ENCODE data around the gene ZACN.
A peak's percentile ranks its signal among the peaks of the same experiment; 100 is the strongest.

DNA sequence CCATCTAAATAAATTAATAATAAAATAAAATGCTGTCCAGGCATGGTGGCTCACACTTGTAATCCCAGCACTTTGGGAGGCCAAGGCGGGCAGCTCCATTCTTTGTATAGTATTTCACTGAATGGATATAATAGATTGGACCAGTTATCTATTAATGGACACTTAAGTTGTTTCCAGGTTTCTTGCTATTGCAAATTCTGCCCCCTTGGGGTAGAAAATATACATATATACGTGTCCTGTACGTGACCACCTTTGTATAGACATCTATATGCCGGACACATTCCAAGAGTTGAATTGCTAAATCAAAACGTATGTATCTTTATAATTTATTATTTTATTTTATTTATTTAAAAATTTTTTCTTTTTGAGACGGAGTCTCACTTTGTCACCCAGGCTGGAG is 28.5 kb downstream of the ZACN start:
- TF ChIP-seq RAD21 (IDR thresholded peaks at IDR 0.05; ENCODE audit: low read depth) (0 out of 2 replicates have a peak, but pooled peaks have one; percentile 8), CEBPB (IDR thresholded peaks at IDR 0.05) (no peak), YY1 (IDR thresholded peaks at IDR 0.05; ENCODE audit: low read depth) (no peak), EP300 (IDR thresholded peaks at IDR 0.05; ENCODE audit: borderline replicate concordance) (no peak), EGR1 (IDR thresholded peaks at IDR 0.05) (no peak), FOXM1 (IDR thresholded peaks at IDR 0.05; ENCODE audit: borderline replicate concordance, low read depth) (no peak), MAX (IDR thresholded peaks at IDR 0.05) (no peak), TEAD4 (IDR thresholded peaks at IDR 0.05) (no peak)
- TF ChIP-seq, protein P1, sequence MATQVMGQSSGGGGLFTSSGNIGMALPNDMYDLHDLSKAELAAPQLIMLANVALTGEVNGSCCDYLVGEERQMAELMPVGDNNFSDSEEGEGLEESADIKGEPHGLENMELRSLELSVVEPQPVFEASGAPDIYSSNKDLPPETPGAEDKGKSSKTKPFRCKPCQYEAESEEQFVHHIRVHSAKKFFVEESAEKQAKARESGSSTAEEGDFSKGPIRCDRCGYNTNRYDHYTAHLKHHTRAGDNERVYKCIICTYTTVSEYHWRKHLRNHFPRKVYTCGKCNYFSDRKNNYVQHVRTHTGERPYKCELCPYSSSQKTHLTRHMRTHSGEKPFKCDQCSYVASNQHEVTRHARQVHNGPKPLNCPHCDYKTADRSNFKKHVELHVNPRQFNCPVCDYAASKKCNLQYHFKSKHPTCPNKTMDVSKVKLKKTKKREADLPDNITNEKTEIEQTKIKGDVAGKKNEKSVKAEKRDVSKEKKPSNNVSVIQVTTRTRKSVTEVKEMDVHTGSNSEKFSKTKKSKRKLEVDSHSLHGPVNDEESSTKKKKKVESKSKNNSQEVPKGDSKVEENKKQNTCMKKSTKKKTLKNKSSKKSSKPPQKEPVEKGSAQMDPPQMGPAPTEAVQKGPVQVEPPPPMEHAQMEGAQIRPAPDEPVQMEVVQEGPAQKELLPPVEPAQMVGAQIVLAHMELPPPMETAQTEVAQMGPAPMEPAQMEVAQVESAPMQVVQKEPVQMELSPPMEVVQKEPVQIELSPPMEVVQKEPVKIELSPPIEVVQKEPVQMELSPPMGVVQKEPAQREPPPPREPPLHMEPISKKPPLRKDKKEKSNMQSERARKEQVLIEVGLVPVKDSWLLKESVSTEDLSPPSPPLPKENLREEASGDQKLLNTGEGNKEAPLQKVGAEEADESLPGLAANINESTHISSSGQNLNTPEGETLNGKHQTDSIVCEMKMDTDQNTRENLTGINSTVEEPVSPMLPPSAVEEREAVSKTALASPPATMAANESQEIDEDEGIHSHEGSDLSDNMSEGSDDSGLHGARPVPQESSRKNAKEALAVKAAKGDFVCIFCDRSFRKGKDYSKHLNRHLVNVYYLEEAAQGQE (IDR thresholded peaks at IDR 0.05; ENCODE audit: low read depth): no peak
